Right lobe of liver (tissue), 6 donors: ENCODE measurements around the gene EPHB3. TPM values are rescaled to one million over a fixed set of nuclear protein-coding genes. Genes with fewer than 3 reads are reported as not detected.

ENCODE experiments used
- ATAC-seq, 4 donors: fragments of 200-7000 bp; cut with Tn5 transposase; one replicate each; pipeline ENCODE4 v1.9.1; 2020; ENCODE audit warnings: mild to moderate bottlenecking in 4 of 4, moderate library complexity in 4 of 4
- DNase-seq, 3 donors: peaks; one replicate each; pipeline ENCODE4 v3.0.0-alpha.2; 2020
- H3K27ac ChIP-seq, 3 donors: fragments of 200-600 bp; one replicate each; pipeline ENCODE4 v1.8.0; 2022
- H3K27me3 ChIP-seq, 2 donors: fragments of 200-600 bp; one replicate each; pipeline ENCODE4 v1.8.0; 2022
- H3K36me3 ChIP-seq, 4 donors: fragments of 200-600 bp; sonication (generic) in 1 of 4; one replicate each; pipeline versions ENCODE4 v1.5.1 to v1.8.0; 2017 to 2022; ENCODE audit warnings: control low read depth in 1 of 4
- H3K4me1 ChIP-seq, 4 donors: fragments of 200-600 bp; sonication (generic) in 1 of 4; one replicate each; pipeline versions ENCODE4 v1.5.1 to v1.8.0; 2017 to 2022; ENCODE audit warnings: control low read depth in 1 of 4
- H3K4me3 ChIP-seq, 3 donors: fragments of 200-600 bp; one replicate each; pipeline ENCODE4 v1.8.0; 2022
- H3K9me3 ChIP-seq, 4 donors: fragments of 200-600 bp; sonication (generic) in 1 of 4; one replicate each; pipeline versions ENCODE4 v1.5.1 to v1.8.0; 2017 to 2022; ENCODE audit warnings: control low read depth in 1 of 4
- CTCF ChIP-seq, 4 donors: fragments of 200-600 bp in 3 of 4; fragments of 450-650 bp in 1 of 4; IDR thresholded peaks; one replicate each; pipeline versions ENCODE4 v1.5.1 to v1.8.0; 2016 to 2022; ENCODE audit warnings: antibody characterized with exemption in 4 of 4, mild to moderate bottlenecking in 2 of 4
- POLR2A ChIP-seq: fragments of 450-650 bp; IDR thresholded peaks from one replicate; pipeline ENCODE4 v1.6.1; 2017; ENCODE audit warnings: antibody characterized with exemption, mild to moderate bottlenecking
- WGBS: methylation state at CpG from one replicate; pipeline ENCODE4 v1.1.6; 2018; ENCODE audit warnings: low coverage, low lambda C conversion rate; ENCODE audit not compliant: insufficient coverage; ENCODE audit errors: missing lambda C conversion rate; 5-methylcytosine and 5-hydroxymethylcytosine counted together
- intact Hi-C, 2 donors: fragments of 100-400 bp; cut with DNase I; formaldehyde crosslinking; loops; one replicate each; pipeline versions ENCODE4 v1.11.2 to v1.14.1; 2022
- total RNA-seq, 6 experiments: library from RNA; depleted of rRNA in 2 of 6; stranded (reverse); fragments of >200 nt in 2 of 6; fragmentation: NEBNext Ultra II Directional in 3 of 6; extraction: Animal tissue kit (Norgen Biotek cat#: 25700) in 3 of 6; gene quantifications; one replicate each; pipeline versions ENCODE4 v1.1.0 to v1.2.4, GENCODE V29; 2016 to 2023
- donor health status: DM: no; HTN: yes; CAD: no.
- donor health status: DM: no; HTN: no; CAD: no.
- donor health status: DM: no; HTN: no; CAD: no.
- donor health status: DM: no; HTN: yes; CAD: no.
- donor health status: DM: no; HTN: yes; CAD: no.

Gene EPHB3
- total RNA-seq, 6 experiments from 2014 or later, result 0.12 to 0.71 (median 0.37) TPM

DNA sequence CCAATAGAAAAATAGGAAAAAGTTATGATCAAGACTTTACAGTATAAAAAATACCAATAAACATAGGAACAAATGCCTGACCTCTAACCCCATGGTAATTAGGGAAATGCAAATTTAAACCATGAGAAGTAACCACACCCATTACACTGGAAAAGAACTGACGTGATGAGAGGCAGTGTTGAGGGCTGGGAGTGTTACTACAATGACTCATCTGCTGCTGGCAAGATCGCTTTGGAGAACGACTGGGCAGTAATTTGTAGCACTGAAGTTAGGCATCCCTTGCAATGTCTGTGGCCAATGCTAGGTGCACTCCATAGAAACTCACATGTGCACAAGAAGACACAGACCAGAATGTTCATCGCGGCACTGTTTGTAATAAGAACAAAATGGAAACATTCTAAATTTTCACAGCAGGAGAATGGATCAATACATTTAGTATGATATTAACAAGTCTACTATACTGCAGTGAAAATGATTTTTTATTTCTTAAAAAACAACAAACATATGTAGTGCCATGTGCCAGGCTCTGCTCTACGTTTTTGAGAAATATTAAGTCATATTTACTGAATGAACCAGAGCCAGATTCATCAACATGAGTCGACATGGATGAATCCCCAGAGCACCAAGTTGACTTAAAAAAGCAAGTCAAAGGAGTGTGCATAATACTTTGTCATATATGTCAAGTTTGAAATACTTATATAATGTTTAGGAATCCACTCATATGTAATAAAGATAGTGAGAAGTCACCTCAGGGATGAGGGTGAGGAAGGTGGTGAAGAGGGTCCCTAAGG lies 37.6 kb upstream of the EPHB3 start:
- ATAC-seq (peak in 2 of 4 donors; percentile 48 to 81), DNase-seq (no peak)
- no peaks in the 10 kb centered on the region for H3K9me3 ChIP-seq
- peaks cover 0 to 15% of the 10 kb centered on the region in 2 donors for H3K27me3 ChIP-seq
- H3K36me3 ChIP-seq, result no peaks in the 10 kb centered on the region
- no peak overlapping the region for H3K27ac ChIP-seq
- 46% methylated on average over 7 of the region's 7 CpGs for WGBS
- TF ChIP-seq CTCF (IDR thresholded peaks at IDR 0.05) (no peak), POLR2A (no peak)
- H3K4me1 ChIP-seq, result no peaks in the 10 kb centered on the region
- intact Hi-C loops, result no loop called here
- H3K4me3 ChIP-seq, result no peak overlapping the region

DNA sequence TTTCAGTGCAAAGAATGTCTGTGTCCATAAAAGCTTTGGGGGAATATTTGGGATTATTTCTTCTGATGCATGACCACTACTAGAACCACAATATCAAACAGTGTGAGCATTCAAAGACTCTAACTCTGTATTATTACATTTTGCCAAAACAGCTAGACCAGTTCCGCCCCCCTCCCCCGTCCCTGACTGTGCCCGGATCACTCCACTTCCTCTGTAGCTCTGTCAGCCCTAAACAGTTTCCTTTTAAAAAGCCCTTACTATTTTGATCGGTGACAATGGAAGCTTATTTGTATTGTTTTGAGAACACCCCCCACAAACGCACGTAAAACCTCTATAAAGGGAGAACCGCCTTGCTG lies 36.6 kb upstream of the EPHB3 start:
- Histone ChIP-seq H3K27ac (peak overlapping the region in 2 of 3 donors; percentile 13 to 67), H3K27me3 (peaks cover 0 to 15% of the 10 kb centered on the region in 2 donors), H3K4me1 (no peaks in the 10 kb centered on the region), H3K4me3 (peak overlapping the region; percentile 38 to 47 (median 38)), H3K9me3 (no peaks in the 10 kb centered on the region), H3K36me3 (no peaks in the 10 kb centered on the region)
- TF ChIP-seq POLR2A (no peak), CTCF (IDR thresholded peaks at IDR 0.05) (no peak)
- DNase-seq, result no peak
- intact Hi-C loops, result no loop called here
- peak; percentile 48 to 72 (median 64) for ATAC-seq
- 2% methylated on average over 7 of the region's 7 CpGs for WGBS

- H3K4me3 ChIP-seq, result peak overlapping the region; percentile 38 to 47 (median 38)
- DNase-seq (peak in 1 of 3 donors; percentile 33), ATAC-seq (peak; percentile 60 to 69 (median 64))
- 3% methylated on average over 29 of the region's 60 CpGs for WGBS
- no peaks in the 10 kb centered on the region for H3K9me3 ChIP-seq
- TF ChIP-seq POLR2A, result no peak
- TF ChIP-seq CTCF (IDR thresholded peaks at IDR 0.05), result no peak
- peaks cover 0 to 15% of the 10 kb centered on the region in 2 donors for H3K27me3 ChIP-seq
- H3K27ac ChIP-seq, result peak overlapping the region in 2 of 3 donors; percentile 13 to 67
- intact Hi-C loops, result no loop called here
- H3K36me3 ChIP-seq, result no peaks in the 10 kb centered on the region
- no peaks in the 10 kb centered on the region for H3K4me1 ChIP-seq
These were observed 36.1 kb upstream of the EPHB3 start for GRCh38 chr3:184525337-184526087.

GRCh38 chr3:184526088-184526433 lies 35.5 kb upstream of the EPHB3 start:
- peaks cover 0 to 15% of the 10 kb centered on the region in 2 donors for H3K27me3 ChIP-seq
- peak overlapping the region in 1 of 3 donors; percentile 38 for H3K4me3 ChIP-seq

More at GRCh38 chr3:184526088-184526433, 35.5 kb upstream of the EPHB3 start:
- Histone ChIP-seq H3K27ac (no peak overlapping the region), H3K4me1 (no peaks in the 10 kb centered on the region), H3K36me3 (no peaks in the 10 kb centered on the region), H3K9me3 (no peaks in the 10 kb centered on the region)
- intact Hi-C loops, result no loop called here
- DNase-seq (no peak), ATAC-seq (no peak)
- no peak for TF ChIP-seq CTCF (IDR thresholded peaks at IDR 0.05)
- no peak for TF ChIP-seq POLR2A
- WGBS, result 21% methylated on average over 7 of the region's 12 CpGs
